Measurements from ENCODE around the gene PCDHA1.

DNA sequence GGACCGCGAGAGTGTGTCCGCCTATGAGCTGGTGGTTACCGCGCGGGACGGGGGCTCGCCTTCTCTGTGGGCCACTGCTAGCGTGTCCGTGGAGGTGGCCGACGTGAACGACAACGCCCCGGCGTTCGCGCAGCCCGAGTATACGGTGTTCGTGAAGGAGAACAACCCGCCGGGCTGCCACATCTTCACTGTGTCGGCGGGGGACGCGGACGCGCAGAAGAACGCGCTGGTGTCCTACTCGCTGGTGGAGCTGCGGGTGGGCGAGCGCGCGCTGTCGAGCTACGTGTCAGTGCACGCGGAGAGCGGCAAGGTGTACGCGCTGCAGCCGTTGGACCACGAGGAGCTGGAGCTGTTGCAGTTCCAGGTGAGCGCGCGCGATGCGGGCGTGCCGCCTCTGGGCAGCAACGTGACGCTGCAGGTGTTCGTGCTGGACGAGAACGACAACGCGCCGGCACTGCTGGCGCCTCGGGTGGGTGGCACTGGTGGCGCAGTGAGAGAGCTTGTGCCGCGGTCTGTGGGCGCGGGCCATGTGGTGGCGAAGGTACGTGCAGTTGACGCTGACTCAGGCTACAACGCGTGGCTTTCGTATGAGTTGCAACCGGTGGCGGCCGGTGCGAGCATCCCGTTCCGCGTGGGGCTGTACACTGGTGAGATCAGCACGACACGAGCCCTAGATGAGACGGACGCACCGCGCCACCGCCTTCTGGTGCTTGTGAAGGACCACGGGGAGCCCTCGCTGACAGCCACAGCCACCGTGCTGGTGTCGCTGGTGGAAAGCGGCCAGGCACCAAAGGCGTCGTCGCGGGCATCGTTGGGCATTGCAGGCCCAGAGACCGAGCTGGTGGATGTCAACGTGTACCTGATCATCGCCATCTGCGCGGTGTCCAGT, 49.9 kb downstream of the PCDHA1 start:
- TF ChIP-seq, protein P1, sequence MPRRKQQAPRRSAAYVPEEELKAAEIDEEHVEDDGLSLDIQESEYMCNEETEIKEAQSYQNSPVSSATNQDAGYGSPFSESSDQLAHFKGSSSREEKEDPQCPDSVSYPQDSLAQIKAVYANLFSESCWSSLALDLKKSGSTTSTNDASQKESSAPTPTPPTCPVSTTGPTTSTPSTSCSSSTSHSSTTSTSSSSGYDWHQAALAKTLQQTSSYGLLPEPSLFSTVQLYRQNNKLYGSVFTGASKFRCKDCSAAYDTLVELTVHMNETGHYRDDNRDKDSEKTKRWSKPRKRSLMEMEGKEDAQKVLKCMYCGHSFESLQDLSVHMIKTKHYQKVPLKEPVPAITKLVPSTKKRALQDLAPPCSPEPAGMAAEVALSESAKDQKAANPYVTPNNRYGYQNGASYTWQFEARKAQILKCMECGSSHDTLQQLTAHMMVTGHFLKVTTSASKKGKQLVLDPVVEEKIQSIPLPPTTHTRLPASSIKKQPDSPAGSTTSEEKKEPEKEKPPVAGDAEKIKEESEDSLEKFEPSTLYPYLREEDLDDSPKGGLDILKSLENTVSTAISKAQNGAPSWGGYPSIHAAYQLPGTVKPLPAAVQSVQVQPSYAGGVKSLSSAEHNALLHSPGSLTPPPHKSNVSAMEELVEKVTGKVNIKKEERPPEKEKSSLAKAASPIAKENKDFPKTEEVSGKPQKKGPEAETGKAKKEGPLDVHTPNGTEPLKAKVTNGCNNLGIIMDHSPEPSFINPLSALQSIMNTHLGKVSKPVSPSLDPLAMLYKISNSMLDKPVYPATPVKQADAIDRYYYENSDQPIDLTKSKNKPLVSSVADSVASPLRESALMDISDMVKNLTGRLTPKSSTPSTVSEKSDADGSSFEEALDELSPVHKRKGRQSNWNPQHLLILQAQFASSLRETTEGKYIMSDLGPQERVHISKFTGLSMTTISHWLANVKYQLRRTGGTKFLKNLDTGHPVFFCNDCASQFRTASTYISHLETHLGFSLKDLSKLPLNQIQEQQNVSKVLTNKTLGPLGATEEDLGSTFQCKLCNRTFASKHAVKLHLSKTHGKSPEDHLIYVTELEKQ (tag by site-specific recombination; IDR thresholded peaks at IDR 0.05; ENCODE audit: borderline replicate concordance): no peak
- TF ChIP-seq, protein P2, sequence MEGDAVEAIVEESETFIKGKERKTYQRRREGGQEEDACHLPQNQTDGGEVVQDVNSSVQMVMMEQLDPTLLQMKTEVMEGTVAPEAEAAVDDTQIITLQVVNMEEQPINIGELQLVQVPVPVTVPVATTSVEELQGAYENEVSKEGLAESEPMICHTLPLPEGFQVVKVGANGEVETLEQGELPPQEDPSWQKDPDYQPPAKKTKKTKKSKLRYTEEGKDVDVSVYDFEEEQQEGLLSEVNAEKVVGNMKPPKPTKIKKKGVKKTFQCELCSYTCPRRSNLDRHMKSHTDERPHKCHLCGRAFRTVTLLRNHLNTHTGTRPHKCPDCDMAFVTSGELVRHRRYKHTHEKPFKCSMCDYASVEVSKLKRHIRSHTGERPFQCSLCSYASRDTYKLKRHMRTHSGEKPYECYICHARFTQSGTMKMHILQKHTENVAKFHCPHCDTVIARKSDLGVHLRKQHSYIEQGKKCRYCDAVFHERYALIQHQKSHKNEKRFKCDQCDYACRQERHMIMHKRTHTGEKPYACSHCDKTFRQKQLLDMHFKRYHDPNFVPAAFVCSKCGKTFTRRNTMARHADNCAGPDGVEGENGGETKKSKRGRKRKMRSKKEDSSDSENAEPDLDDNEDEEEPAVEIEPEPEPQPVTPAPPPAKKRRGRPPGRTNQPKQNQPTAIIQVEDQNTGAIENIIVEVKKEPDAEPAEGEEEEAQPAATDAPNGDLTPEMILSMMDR (tag by site-specific recombination; IDR thresholded peaks at IDR 0.05): no peak
- no peak for TF ChIP-seq ZNF274 (IDR thresholded peaks at IDR 0.05; ENCODE audit: low read length)
- no peak for TF ChIP-seq ZNF274 (tag by site-specific recombination; IDR thresholded peaks at IDR 0.05; ENCODE audit: borderline replicate concordance)
- TF ChIP-seq, protein P3, sequence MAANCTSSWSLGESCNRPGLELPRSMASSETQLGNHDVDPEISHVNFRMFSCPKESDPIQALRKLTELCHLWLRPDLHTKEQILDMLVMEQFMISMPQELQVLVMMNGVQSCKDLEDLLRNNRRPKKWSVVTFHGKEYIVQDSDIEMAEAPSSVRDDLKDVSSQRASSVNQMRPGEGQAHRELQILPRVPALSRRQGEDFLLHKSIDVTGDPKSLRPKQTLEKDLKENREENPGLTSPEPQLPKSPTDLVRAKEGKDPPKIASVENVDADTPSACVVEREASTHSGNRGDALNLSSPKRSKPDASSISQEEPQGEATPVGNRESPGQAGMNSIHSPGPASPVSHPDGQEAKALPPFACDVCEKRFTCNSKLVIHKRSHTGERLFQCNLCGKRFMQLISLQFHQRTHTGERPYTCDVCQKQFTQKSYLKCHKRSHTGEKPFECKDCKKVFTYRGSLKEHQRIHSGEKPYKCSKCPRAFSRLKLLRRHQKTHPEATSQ (tag by site-specific recombination; IDR thresholded peaks at IDR 0.05): no peak
- no peak for TF ChIP-seq ZNF155 (tag by site-specific recombination; IDR thresholded peaks at IDR 0.05)
- no peak for TF ChIP-seq ZNF843 (tag by site-specific recombination; IDR thresholded peaks at IDR 0.05)
- no peak for TF ChIP-seq TRIM28 (IDR thresholded peaks at IDR 0.05; ENCODE audit: borderline replicate concordance, low read length)
- TF ChIP-seq ZNF138 (tag by site-specific recombination; IDR thresholded peaks at IDR 0.05; ENCODE audit: borderline replicate concordance): no peak
- no peak for TF ChIP-seq ZNF423 (tag by site-specific recombination; IDR thresholded peaks at IDR 0.05)
- no peak for TF ChIP-seq ZBTB11 (tag by site-specific recombination; conservative IDR thresholded peaks at IDR 0.05; ENCODE audit: low read depth)
- TF ChIP-seq ZNF175 (tag by site-specific recombination; IDR thresholded peaks at IDR 0.05): no peak
